LoVo (cell line): ENCODE results near the gene TMEM150B.

Source experiments
- DNase-seq: peaks from one replicate; pipeline ENCODE4 v3.0.0-alpha.2; 2016; ENCODE audit warnings: low spot score

The TMEM150B gene

DNA sequence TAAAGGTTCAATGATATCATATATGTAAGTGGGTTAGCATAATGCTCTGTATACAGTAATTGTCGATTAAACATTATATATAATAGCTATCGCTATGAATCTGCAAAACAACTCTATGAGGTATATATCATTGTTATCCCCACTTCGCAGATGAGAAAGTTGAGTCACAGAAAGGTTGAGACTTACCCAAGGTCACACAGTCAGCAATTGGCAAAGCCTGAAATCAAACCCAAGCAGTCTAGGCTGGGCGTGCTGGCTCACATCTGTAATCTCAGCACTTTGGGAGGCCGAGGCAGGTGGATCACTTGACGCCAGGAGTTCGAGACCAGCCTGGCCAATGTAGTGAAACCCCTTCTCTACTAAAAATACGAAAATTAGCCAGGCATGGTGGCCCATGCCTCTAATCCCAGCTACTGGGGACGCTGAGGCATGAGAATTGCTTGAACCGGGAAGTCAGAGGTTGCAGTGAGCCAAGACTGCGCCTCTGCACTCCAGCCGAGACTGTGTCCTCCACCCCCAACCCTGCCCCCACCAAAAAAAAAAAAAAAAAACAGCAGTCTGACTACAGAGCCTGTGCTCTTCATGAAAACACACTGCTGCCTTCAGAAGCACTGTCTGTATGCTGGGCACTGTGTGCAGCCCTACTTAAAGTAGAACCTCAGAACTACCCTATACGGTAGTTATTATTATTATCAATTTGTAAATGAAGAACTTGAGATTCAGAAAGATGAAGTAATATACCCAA, 46.6 kb downstream of the TMEM150B start:
- no peak for DNase-seq

DNA sequence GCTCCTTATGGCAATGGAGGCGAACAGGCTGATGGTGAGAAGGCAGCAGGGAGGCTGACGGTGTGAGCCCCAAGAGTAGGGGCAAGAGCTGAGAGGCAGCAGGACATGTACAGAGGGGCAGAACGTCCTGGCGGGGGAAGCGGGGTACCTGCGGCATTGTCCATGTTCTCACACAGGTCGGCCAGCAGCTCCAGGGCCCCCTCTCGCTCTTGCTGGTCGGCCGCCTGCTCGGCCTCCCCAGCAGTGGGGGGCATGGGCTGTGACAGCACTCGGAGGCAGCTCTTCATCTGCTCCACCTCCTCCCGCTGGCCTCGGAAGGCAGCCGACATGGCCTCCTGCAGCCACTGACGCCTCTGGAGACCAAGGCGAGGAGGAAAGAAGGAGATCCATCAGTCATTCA, 47.6 kb downstream of the TMEM150B start:
- no peak for DNase-seq

DNA sequence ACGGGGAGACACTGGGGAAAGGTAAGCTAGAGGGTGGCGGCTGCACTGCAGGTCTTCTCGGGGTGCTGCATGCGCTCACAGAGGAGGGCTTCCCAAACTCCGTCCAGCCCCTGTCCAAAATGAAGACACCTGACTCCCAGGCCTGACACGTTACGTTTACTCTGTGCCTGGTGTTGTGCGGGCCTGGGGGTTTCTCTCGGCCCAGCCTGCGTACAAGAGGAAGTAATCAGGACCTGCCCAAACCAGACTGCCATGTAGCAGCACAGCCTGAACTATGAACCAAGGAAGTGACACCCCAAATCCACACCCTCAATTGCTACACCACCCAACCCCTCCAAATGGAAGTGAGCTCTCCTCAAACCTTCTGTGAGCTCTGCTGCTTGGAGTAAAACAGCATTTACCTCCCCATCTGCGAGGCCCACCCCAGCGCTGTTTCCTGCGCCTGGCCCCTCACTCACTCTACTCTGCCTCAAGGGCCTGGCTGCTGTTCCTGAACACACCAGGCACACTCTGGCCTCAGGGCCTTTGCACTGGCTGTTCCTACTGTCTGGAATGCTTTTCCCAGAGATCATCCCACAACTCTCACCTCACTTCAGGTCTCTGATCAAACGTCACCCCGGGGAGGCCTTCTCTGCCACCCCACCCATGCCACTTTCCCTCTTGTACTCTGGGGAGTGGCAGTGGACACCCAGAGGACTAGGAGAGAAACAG, 48.3 kb downstream of the TMEM150B start:
- no peak for DNase-seq

DNA sequence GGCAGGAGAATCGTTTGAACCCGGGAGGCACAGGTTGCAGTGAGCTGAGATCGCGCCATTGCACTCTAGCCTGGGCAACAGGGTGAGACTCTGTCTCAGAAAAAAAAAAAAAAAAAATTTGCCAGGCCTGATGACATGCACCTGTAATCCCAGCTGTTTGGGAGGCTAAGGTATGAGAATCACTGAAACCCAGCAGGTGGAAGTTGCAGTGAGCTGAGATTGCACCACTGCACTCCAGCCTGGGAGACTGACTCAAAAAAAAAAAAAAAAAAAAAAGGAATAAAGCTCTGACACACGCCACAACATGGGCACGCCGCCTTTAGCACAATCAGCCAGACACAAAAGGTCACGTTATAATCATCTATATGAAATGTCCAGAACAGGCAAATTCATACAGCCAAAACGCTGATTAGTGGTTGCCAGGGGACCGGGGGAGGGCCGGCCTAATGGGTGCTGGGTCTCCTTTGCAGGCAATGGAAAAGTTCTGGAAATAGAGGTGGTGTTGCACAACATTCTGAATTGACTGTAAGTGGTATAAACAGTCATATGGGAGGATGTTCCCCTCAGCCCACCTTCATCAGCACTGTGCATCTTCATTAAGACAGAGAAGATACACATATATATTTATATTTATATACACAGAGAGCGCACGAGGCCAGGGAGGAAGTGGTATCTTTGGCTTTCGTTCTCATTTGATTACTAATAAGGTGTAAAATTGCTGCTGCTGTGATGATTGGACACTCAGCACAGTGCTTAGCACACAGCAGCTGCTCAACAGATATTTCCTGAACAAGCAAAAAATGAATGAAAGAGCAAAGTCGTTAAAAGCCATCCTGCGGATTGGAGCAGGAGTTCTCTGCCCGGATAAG, 49.1 kb downstream of the TMEM150B start:
- DNase-seq, result no peak

DNA sequence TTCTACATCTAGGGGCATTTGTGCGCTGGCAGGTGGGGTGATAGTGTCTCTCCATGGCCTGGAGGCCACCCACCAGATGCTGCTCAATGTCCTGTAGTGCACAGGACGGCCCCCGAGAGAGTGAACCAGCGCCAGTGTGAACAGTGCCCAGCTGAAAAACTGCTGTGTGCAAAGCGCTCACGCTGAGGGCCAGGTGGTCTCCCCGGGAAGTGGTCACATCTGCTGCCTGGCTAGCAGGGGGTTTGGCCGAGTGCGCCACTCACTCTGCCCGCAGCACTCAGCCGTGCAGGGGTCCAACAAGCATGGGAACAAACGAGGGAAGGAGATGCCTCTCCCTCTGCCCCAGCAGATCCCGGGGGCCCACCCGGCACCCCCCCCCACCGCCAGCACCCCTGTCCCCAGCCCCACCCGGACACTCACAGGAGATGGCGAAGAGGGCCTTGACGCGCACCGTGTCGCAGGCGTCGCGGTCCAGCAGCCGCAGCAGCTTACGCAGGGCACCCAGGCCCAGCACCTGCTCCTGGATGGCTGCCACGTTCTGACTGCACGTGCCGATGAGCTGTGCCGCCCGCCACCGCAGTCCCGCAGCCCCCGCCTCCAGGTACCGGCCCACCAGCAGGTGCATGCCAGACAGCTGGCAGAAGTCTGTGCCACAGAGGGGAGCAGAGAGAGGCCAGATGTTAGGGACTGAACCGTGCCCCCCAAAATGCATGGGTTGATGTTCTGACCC, 51.0 kb downstream of the TMEM150B start:
- no peak for DNase-seq

DNA sequence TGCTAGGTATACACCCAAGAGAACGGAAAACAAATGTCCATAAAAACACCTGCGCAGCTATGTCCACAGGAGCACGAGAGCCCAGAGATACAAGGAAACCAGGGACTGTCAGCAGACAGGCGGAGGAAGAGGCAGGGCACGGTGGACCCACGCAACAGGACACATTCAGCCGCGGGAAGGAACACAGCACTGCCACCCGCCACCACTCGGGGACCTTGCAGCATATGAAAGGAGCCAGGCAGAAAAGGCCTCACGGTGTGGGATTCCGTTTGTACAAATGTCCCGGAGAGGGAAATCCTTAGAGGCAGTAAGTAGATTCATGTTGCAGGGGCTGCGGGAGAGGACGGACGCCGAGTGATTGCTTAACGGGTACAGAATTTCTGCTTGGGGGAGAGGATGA, 53.0 kb downstream of the TMEM150B start:
- DNase-seq, result no peak

DNA sequence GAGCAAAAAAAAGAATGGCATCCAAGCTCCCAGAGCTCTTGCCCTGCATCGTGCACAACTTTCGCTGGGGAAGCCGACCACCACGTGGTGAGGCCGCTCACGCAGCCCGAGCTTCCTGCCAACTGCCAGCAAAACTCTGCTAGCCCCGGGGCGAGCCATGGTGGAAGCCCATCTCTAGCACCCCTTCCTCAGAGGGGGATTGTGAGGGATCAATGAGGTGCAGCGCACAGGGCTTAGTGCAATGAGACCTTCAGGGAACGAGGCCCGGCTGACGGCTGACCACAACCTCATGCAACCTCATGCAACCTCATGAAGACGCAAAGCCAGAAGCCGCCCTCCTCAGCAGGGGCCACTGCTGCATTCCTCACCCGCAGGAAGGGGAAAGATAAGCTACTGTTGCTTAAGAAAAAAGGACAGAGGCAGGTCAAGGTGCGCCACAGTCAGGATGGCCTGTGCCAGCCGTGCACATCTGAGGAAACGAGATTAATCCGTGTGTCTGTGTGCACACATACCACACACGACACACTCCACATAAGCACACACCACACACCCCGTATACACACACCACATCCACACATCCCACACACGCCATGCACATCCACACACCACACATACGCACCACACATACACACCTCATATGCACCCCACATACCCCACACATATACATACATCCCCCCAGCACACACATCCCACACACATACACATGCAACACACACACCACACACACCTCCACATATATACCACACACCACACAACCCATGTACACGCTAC, 54.8 kb downstream of the TMEM150B start:
- DNase-seq, result no peak

DNA sequence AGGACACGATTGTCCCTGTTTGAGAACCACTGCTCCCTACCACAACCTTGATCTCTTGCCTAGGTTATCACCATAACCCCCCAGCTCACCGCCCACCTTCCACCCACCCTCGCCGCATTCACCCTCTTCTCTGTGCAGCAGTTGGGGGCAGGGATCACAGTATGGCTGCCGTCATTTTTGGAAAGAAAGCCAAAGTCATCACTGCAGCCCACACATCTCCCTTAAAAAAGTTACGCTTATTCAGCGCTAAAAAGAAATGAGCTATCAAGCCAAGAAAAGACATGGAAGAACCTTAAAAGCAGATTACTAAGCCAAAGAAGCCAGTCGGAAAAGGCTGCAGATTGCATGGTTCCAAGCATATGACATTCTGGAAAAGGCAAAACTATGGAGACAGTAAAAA, 55.8 kb downstream of the TMEM150B start:
- no peak for DNase-seq

DNA sequence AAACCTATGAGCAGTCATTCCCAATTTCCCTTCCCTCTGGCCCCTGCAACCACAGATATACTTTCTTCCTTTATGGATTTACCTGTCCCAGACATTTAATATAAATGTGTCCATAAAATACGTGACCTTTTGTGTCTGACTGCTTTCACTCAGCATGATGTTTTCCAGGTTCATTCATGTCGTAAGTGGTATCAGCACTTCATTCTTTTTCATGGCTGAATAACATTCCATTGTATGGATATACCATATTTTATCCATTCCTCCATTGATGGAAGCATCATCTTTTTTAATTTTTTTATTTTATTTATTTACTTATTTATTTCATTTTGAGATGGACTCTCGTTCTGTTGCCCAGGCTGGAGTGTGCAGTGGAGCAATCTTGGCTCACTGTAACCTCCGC, 58.3 kb downstream of the TMEM150B start:
- DNase-seq, result no peak

DNA sequence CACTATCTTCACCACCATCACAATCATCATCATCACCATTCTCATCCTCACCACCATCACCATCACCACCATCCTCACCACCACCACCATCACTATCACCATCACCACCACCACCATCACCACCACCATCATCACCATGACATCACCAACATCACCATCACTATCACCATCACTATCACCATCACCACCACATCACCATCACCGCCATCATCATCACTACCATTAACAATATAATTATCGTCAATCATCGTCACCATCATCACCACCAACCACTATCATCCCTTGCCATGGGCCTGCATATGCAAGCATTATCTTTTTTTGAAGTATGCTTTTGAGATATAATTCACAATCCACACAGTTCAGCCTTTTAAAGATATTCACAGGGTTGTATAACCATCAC, 58.7 kb downstream of the TMEM150B start:
- no peak for DNase-seq

DNA sequence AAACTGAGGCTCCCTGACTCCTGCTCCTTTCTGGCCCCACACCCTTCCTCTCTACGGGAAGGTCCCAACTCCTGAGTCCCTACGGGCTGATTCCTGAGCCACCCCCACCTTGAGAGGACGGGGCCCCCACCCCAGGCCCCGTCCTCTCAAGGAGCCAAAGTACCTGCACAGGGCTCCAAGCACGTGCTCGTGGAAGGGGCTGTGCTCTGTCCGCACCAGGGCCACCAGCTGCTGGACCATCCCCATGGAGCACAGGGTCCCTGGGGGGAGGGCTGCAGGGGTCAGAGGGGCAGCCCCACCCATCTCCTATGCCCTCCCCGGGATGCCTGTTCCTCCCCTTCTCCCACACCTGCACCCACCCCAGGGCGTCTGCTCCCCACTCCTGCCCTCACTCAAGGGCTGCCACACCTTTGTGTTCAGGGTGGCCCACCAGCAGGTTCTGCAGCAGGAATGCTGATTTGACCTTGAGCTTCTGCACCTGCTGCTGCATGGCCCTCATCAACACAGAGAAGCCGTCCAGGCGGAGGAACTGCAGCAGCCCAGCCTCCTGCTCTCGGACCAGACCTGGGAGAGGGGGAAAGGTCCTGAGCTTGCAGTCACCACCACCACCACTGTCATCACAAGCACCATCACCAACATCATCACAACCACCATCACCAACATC, 59.3 kb downstream of the TMEM150B start:
- DNase-seq, result no peak

DNA sequence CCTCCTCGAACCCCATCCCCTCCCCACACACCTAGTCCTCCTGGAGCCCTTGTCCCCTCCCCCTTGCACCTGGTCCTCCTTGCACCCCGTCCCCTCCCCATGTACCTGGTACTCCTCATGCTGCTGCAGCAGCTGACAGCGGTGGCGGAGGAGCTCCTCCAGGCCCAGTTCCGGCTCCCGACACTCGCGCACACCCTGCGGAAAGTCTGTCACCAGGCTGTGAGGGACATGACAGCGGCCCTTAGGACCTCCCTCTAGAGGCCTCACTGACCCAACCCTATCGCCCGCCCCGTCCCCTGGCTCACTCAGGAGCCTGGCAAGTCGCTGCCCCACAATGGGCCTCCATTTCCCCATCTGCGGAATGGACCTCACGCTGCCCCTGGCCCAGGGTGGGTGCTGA, 60.0 kb downstream of the TMEM150B start:
- DNase-seq, result no peak

DNA sequence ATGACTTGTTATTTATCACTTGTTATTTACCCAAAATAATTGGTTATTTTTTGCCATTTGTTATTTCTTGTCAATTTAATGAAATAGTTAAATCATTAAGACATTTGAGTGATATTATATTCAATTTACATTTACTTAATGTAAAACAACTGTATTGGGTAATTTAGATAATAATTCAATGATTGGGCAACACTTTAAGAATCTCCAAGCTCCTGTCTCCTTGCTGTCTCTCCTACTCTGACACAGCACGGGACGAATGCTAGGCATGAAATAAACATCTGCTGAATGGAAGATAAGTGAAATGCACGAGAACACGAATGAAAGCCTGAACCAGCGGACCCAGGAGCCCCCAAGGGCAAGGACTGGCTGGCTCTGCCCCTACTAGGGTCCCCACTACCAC, 60.6 kb downstream of the TMEM150B start:
- DNase-seq, result no peak
